Parathyroid adenoma (tissue), 2 donors: ENCODE results near the gene TOP1.

Experiments
- H2AFZ ChIP-seq: fragments of 300-600 bp; sonication (generic); one replicate; pipeline ENCODE4 v1.7.0; 2017; ENCODE audit warnings: antibody characterized with exemption, mild to moderate bottlenecking
- H3K27ac ChIP-seq: fragments of 300-600 bp; sonication (generic); one replicate; pipeline ENCODE4 v1.7.0; 2017
- H3K27me3 ChIP-seq: fragments of 300-600 bp; sonication (generic); one replicate; pipeline ENCODE4 v1.7.0; 2017; ENCODE audit warnings: low read length; ENCODE audit not compliant: control insufficient read depth, insufficient read depth
- H3K36me3 ChIP-seq: fragments of 300-600 bp; sonication (generic); one replicate; pipeline ENCODE4 v1.7.0; 2017; ENCODE audit warnings: low read length; ENCODE audit not compliant: control insufficient read depth, insufficient read depth
- H3K4me1 ChIP-seq: fragments of 300-600 bp; sonication (generic); one replicate; pipeline ENCODE4 v1.7.0; 2017; ENCODE audit warnings: control low read depth
- H3K4me2 ChIP-seq: fragments of 300-600 bp; sonication (generic); one replicate; pipeline ENCODE4 v1.7.0; 2017; ENCODE audit warnings: low read length
- H3K4me3 ChIP-seq: fragments of 300-600 bp; sonication (generic); one replicate; pipeline ENCODE4 v1.7.0; 2017; ENCODE audit warnings: low read depth, low read length
- H3K79me2 ChIP-seq: fragments of 300-600 bp; sonication (generic); one replicate; pipeline ENCODE4 v1.7.0; 2017; ENCODE audit warnings: control low read depth
- H3K9ac ChIP-seq: fragments of 300-600 bp; sonication (generic); one replicate; pipeline ENCODE4 v1.7.0; 2017; ENCODE audit warnings: mild to moderate bottlenecking
- H3K9me3 ChIP-seq: fragments of 300-600 bp; sonication (generic); one replicate; pipeline ENCODE4 v1.7.0; 2017; ENCODE audit warnings: low read length; ENCODE audit not compliant: control insufficient read depth
- CTCF ChIP-seq: fragments of 300-600 bp; sonication (generic); IDR thresholded peaks from one replicate; pipeline ENCODE4 v1.7.0; 2017; ENCODE audit warnings: antibody characterized with exemption, mild to moderate bottlenecking
- donor health status: primary hyperparathyroidism.

TOP1 gene

GRCh38 chr20:40997116-40997515, 31.5 kb upstream of the TOP1 start:
- H3K27me3 ChIP-seq = no peaks in the 10 kb centered on the region
- H3K27ac ChIP-seq = no peak overlapping the region
- TF ChIP-seq CTCF = no peak
- no peak overlapping the region for H3K9ac ChIP-seq
- H3K36me3 ChIP-seq = no peaks in the 10 kb centered on the region
- H3K4me2 ChIP-seq = no peak overlapping the region
- no peaks in the 10 kb centered on the region for H3K4me1 ChIP-seq
- no peak overlapping the region for H2AFZ ChIP-seq
- no peaks in the 10 kb centered on the region for H3K79me2 ChIP-seq
- no peaks in the 10 kb centered on the region for H3K9me3 ChIP-seq
- no peak overlapping the region for H3K4me3 ChIP-seq

- Histone ChIP-seq H3K4me2 (no peak overlapping the region), H2AFZ (no peak overlapping the region), H3K4me3 (no peak overlapping the region), H3K27me3 (no peaks in the 10 kb centered on the region), H3K9me3 (no peaks in the 10 kb centered on the region), H3K27ac (no peak overlapping the region), H3K36me3 (no peaks in the 10 kb centered on the region), H3K9ac (no peak overlapping the region), H3K4me1 (no peaks in the 10 kb centered on the region), H3K79me2 (no peaks in the 10 kb centered on the region)
- no peak for TF ChIP-seq CTCF
Measured at GRCh38 chr20:40999841-41000240, 28.8 kb upstream of the TOP1 start.

GRCh38 chr20:41000628-41001027, 28.0 kb upstream of the TOP1 start:
- Histone ChIP-seq H3K4me3 (no peak overlapping the region), H3K9ac (no peak overlapping the region), H3K9me3 (no peaks in the 10 kb centered on the region), H3K27me3 (no peaks in the 10 kb centered on the region), H3K36me3 (no peaks in the 10 kb centered on the region), H3K4me2 (no peak overlapping the region), H3K79me2 (no peaks in the 10 kb centered on the region), H2AFZ (no peak overlapping the region), H3K27ac (no peak overlapping the region), H3K4me1 (peaks cover 2% of the 10 kb centered on the region)
- no peak for TF ChIP-seq CTCF

GRCh38 chr20:41001497-41001896, 27.1 kb upstream of the TOP1 start:
- H2AFZ ChIP-seq = no peak overlapping the region
- H3K36me3 ChIP-seq = no peaks in the 10 kb centered on the region
- no peak overlapping the region for H3K27ac ChIP-seq
- no peaks in the 10 kb centered on the region for H3K79me2 ChIP-seq
- H3K4me2 ChIP-seq = no peak overlapping the region
- peaks cover 5% of the 10 kb centered on the region for H3K4me1 ChIP-seq
- no peak overlapping the region for H3K9ac ChIP-seq
- no peaks in the 10 kb centered on the region for H3K9me3 ChIP-seq
- H3K27me3 ChIP-seq = no peaks in the 10 kb centered on the region
- H3K4me3 ChIP-seq = no peak overlapping the region
- no peak for TF ChIP-seq CTCF

- no peaks in the 10 kb centered on the region for H3K27me3 ChIP-seq
- H3K9ac ChIP-seq = no peak overlapping the region
- peaks cover 5% of the 10 kb centered on the region for H3K4me1 ChIP-seq
- no peak overlapping the region for H3K4me3 ChIP-seq
- no peak for TF ChIP-seq CTCF
- no peak overlapping the region for H2AFZ ChIP-seq
- no peaks in the 10 kb centered on the region for H3K36me3 ChIP-seq
- no peak overlapping the region for H3K4me2 ChIP-seq
- no peaks in the 10 kb centered on the region for H3K9me3 ChIP-seq
- H3K27ac ChIP-seq = no peak overlapping the region
- H3K79me2 ChIP-seq = no peaks in the 10 kb centered on the region
Measured at GRCh38 chr20:41002842-41003142, 25.8 kb upstream of the TOP1 start.
